ENCODE results near the gene HOMER3.
A peak's percentile ranks its signal among the peaks of the same experiment; 100 is the strongest.

Gene HOMER3

DNA sequence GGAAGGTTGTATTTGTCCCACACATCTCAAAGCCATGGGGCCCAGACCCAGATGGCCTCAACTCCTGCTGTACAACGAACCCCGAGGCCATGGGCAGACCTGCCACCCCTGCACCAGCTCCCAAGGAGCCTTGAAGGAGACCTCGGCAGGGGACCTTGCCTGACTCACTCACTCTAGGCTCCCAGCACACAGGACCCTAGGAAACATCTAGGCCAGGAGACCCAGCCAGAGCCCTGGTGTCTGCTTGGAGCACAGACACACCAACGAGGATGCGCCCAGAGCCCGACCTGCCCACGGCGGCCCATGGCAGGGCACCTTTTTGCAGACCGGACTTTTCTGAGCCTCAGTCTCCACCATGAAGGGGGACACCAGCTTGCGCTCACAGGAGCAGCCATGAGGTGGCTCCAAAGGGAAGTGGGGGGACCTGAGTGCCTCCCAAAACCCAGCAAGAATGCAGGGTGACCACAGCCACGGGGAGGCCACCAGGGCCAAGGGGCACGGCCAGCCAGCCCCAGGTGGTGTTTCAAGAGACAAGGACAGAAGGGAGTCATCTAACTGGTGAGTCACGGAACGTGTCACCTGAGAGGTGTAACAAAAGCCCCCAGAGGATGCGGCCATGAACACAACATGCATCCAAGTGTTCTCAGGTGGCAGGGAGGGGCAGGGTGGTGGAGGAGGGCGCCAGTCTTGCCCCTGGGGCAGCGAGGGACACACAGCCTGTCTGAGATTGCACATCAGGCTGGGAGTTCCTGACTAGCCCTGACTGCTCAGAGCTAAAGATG, 40.1 kb downstream of the HOMER3 start:
- peak; percentile 33 for DNase-seq (ENCODE audit: low spot score)

DNA sequence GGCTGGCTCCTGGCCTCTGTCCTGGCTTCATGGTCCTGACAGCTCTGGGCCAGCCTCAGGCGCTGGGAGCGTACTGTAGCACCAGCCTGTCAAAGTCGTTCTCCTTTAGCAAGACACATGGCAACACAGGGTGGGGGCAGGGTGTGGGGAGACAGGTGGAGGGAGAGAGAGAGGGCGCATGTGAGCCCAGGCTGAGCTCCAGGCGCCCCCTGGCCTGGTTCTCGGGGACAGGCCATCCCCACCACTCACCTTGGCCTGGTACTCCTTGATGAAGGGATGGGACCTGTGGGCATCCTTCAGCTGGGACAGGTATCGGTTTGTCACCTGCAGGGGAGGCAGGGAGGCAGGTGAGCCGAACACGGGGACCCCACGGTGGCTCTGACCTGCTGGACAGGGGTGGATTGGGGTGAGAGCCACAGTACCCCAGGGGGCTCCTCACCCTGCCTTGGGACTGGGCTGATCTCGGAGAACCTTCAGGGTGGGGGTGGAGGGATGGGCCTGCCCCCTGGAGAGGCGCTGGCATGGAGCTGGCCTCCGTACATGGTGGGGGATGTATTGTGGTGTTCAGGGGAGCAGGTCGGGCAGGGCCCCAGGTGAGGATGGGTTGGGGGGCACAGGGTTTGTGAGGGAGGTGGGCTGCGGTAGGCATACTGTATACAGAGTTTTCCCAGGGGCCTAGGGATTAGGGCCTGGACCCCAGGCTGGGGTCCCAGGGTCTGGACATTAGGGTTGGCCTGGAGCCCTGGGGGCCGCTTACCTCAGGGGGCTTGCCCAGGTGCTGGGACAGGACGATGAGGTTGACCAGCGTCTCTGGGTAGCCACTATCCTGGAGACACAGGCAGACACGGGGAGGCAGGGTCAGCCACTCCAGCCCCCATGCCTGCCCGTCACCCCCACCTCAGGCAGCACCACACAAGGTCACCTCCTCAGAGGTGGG, 41.1 kb downstream of the HOMER3 start:
- no peak for DNase-seq (ENCODE audit: low spot score)

DNA sequence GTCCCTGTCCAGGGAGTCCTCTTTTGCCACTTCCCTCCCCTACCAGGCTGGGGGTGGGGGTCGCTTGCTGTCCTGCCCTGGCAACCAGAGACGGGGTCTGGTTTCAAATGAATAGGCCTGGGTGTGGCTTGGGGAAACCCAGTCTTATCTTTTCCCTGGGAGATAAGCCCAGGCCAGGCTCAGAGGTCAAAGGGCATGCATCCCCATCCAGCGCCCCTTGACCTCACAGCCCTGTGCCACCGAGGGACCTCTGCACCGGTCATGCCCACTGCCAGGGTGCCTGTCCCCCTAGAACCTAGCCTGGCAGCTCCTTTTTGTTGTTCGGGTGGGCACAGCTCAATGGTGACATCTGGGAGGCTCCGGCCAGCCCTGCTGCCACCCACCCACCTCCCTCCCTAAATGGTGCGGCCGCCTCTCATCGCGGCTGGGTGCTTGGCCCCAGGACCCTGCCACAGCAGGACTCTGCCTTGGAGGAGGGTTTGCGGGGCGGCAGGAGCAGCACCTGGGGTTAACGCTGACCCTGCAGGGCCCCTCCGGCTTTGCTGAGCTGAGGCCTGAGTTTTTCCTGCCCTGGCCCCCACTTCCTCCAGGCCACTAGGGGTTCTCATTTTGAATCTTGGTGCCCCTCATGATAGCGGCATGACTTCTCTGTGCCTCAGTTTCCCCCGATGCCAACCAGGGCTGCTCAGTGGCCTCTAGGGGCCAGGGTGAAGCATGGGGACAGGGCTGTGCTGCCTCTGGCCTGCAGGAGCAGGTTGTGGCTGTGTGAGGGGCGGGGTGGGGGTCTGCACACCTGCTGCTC, 42.2 kb downstream of the HOMER3 start:
- DNase-seq (ENCODE audit: low spot score) = no peak

DNA sequence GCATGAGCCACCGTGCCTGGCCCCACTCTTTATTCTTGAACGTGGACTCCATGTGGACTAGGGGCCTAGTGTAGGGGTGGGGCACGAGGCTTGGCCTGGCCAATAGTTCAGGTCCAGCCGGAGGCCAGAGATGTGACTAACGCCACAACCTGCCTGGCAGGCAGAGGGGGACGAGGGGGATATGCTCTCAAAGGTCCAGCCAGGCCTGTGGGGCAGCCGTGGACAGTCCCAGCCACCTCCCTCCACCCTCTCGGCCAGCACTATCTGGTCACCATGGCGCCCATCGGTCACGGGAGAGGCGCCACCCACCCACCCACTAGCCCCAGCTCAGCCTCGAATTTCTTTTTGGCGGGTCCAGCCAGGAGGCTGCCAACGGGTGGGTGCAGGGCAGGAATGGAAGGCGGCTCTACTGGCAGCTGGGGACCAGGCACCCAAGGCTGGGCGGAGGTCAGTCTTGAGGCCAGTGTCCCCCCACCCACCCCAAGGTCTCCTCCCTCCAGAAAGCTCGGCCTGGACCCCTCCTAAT, 42.9 kb downstream of the HOMER3 start:
- no peak for DNase-seq (ENCODE audit: low spot score)

DNA sequence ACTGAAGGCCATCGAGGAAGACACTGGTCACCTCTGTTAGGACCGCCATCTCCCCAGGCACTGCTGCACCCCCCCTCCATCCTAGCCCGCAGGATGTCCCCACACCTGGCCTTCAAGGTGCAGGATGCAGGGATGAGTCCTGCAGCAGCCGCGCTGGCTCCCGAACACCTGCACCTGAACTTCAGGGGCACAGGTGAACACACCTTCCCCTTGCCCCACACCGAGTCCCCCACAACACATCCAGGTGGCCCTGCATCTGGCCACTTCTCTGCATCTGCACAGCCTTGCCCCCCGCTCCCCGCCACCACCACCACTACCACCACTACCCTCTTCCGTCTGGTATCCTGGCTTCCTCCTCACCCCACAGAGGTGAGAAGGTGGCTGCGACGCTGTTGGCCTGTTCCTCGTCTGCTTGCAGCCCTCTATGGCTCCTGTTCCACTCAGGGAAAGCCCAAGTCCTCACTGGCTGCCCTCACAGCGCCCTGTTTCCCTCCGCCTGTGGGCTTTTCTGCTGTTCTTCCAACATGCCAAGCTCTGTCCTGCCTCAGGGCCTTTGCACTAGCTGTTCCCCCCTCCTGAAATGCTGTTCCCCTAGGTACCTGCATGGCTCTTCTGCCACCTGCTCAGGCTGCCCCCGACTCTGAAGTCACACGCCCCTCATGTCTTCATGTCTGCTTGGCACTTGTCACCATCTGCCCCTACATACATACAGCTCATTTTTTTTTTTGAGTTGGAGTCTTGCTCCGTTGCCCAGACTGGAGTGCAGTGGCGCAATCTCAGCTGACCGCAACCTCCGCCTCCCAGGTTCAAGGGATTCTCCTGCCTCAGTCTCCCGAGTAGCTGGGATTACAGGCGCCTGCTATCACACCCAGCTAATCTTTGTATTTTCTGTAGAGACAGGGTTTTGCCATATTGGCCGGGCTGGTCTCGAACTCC, 43.7 kb downstream of the HOMER3 start:
- DNase-seq (ENCODE audit: low spot score) = no peak

DNA sequence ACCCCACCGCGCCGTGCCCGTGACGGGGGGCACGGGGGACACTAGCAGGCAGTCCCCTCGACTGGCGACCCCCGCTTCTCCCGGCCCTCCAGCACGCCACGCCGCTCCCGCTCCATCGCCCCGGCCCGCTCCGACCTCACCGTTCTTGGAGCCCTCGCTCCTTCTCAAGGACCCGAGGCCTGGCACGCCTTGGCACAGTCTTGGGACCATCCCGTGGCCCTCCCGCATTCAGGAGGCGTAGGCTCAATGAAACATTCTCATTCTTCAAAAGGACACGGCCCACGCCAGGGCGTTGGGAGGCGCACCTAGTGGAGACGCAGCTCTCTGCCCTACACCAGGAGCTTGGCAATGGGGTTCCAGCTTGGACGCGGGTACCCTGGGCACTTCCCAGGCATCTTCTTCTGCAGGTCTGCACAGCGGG, 44.6 kb downstream of the HOMER3 start:
- DNase-seq (ENCODE audit: low spot score) = peak; percentile 27

DNA sequence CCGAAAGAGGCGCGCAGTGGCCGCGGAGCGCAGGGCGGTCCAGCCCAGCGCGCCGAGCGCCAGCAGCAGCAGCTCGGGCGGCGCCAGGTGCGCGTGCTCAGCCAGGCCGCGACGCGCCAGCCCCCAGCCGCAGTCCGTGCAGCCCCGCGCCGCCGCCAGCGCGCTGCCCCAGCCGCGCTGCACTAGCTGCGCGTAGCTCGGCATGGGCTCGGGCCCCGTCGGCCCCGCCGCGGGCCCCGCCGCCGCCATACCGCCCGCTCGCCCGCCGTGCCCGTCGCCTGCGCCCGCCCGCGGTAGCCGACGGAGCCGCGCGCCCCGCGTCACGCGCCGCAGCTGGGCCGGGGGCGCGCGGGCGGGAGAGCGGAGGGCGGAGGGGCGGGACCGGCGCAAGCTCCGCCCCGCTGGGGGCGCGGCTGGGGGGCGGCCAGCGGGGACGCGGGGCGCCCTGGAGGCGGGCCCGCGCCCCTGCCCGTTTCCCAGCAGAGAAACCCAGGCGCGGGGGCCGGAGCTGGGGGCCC, 45.1 kb downstream of the HOMER3 start, which contains the start of gene CERS1:
Gene CERS1, minus strand, starts transcription at position 335 of the 518 bp plus-strand sequence. Its CDS starts 86 bp downstream, at position 249.
- DNase-seq (ENCODE audit: low spot score) = peak; percentile 34

DNA sequence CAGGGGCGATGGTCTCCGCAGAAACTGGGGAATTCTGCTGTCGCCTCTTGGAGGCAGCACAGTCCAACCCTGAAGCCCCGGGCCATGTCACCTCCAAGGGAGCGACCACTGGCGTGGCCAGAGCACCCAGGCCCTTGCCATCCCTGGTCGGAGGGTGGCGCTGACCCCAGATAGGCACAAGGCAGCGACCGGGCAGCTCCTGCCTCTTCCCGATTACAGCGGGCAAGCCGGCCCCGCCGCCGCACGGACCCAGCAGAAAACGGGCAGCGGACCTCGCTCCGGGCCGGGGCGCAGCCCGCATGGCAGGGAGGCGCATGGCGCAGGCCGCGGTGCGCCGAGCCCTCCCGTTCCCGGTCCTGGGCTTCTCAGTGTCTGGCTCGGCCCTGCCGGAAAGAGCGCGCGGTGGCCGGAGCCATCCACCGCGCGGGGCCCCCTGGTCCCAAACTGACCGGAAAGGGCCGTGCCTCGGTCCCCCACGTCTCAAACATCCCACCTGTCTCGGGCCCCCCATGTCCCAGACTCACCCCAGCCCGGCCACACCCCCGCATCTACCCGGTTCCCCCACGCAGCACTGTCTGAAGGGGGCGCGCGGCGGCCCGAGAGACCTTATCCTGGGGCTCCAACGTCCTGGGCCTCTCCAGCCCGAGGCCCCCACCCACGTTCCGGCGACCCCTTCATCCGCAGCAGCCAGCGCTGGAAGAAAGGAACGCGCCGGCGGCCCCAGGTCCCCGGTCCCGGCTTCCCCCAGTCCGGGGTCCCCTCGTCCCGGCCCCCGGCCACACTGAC, 45.8 kb downstream of the HOMER3 start:
- DNase-seq (ENCODE audit: low spot score) = peak; percentile 83

DNA sequence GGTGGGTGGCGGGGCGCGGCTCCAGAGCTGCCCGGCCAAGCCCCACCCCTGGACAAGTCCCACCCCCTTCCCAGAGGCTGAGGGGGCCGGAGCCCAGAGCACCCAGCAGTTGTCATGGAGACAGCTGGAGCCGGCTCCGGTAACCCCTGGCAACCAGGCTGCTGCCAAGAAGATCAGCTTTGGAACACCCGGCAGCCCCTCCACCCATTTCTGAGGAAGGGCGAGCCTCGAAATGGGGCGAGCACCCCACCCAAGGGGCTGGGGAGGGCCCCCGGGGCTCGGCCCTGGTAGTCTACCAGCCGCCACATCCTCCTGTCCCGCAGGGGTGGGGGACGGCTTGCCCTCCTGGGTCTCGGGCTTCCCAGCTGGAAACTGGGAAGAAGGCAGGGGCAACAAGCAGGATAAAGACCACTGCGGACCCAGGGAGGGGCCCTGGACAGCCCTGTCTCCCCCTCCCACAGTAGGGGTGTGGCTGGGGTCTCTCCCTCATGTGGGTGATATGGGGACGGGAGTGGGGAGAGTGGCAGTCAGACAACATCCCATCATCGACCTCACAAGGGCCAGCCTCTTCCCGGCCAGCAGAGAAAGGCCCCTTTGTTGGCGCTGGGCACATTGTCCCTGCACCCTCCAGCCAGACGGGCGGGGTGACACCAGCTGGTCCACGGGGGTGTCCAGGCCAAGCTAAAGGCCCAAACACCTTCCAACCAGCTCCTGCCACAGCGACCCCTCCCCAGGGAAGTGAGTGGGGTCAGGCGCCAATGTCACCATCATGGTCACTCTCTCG, 46.6 kb downstream of the HOMER3 start:
- DNase-seq (ENCODE audit: low spot score) = no peak

DNA sequence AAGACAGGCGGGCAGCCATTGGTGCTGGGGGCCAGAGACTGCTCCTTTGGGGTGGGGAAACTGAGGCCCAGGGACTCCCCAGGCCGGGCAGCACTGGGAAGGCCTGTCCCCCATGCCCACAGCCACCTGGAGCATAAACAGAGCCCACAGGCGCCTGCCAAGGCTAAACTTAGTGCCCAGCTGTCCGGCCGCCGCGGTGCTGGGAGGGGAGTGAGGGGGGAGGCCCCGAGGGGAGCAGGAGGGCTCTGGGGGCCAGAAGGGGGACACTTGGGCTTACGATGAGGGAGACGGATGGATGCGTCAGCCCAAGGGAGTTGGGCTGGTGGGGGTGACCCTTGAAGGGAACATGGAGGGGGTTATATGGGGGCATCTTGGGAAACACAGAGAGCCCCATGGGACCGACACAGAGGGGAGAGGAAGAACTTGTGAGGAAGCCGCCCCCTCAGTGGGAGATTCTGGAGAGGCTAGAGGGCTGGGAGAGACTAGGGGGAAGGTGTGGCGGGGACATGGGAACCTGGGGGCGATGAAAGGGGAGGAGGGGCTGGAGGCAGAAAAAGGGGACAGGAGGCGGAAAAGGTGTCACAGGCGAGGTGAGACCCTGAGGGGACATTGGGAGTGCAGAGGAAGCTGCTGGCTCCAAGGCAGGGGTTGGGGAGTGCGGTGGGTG, 47.3 kb downstream of the HOMER3 start:
- no peak for DNase-seq (ENCODE audit: low spot score)

DNA sequence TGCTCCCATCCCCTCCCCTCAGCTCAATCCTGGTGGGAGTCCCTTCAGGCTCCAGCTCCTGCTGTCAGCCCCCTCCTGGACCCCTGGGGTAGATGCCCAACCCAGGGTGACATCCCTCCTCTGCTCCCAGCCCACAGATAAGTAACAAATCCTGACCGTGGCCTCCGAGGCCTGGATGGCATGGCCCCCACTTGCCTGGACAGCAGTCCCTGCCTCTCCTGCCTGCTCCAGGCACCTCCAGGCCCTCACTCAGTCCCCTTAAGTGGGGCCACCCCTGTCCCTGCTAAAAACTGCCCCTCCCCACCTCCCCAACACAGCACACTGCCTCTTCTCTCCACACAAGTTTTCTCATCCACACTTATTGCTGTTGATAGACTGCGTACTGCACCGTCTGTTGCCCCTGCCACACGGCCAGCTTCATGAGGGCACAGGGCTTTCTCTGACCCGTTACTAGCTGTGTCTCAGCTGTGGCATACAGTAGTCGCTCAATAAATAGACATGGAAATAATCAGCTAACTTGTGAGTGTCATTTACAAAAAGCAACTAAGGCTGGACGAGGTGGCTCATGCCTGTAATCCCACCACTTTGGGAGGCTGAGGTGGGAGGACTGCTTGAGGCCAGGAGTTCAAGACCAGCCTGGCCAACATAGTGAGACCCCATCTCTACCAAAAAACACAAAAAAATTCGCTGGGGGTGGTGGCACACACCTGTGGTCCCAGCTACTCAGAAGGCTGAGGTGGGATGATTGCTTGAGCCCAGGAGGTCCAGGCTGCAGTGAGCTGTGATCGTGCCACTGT, 50.9 kb downstream of the HOMER3 start:
- no peak for DNase-seq (ENCODE audit: low spot score)

DNA sequence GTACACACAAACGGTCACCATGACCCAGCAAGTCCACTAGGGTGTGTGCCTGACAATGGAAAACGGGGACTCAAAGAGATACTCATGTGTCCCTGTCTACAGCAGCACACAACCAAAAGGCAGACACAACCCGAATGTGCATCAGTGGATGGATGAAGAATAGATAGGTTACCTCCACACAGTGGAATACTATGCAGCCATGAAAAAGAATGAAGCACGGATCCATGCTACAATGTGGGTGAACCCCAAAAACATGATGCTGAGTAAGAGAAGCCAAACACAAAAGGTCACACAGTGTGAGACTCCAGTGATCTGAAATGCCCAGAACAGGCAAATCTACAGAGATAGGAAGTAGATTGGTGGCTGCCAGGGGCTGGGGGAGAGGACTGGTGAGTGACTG, 54.0 kb downstream of the HOMER3 start:
- DNase-seq (ENCODE audit: low spot score) = no peak

DNA sequence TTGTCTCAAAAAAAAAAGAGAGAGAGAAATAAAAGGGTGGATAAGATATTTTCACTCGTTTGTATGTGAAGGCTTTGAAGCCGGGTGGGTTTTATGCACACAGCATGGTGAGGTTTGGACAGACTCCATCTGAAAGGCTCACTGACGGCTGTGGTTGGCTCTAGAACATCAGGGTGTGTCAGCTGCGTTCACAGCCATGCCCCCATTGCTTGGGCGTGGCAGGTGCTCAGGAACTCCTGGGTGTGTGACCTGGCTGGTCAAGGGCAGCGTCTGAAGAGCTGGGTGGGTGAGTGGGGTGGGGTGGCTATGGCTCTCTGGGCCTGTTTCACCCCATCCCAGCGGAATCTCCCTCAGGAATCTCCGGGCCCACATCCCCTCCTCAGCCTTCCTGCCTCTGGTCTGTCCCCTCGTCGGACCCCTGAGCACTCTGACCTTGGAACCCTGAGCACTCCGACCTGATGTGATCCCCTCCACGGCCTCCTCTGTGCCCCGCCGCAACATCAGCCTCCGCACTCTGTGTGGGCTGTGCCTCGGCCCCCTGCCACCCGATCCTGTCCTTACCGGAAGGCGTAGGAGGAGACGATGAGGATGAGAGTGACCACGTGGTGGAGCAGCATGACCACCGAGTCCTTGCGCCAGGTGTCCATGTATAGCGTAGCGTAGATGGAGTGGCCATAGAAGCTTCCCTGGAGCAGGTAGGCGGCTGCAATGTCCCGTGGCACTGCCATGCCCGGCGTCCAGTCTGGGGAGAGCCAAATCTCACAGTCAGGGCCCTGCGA, 57.3 kb downstream of the HOMER3 start:
- peak; percentile 80 for DNase-seq (ENCODE audit: low spot score)

DNA sequence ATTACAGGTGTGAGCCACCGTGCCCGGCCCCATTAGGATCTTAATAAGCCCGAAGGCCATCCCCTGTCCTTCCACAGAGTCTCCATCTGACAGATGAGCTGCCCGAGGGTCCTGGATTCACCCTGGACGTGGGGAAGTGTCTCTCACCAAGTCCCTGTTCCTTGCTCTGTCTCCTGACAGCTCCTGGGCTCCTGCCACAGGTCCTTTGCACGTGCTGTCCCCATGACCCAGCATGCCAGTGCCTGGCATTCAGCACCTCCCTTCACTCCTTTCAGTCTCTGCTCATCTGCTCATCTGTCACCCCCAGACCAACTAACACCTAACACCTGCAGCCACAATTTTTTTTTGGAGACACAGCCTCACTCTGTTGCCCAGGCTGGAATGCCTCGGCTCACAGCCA, 59.5 kb downstream of the HOMER3 start:
- DNase-seq (ENCODE audit: low spot score) = no peak

DNA sequence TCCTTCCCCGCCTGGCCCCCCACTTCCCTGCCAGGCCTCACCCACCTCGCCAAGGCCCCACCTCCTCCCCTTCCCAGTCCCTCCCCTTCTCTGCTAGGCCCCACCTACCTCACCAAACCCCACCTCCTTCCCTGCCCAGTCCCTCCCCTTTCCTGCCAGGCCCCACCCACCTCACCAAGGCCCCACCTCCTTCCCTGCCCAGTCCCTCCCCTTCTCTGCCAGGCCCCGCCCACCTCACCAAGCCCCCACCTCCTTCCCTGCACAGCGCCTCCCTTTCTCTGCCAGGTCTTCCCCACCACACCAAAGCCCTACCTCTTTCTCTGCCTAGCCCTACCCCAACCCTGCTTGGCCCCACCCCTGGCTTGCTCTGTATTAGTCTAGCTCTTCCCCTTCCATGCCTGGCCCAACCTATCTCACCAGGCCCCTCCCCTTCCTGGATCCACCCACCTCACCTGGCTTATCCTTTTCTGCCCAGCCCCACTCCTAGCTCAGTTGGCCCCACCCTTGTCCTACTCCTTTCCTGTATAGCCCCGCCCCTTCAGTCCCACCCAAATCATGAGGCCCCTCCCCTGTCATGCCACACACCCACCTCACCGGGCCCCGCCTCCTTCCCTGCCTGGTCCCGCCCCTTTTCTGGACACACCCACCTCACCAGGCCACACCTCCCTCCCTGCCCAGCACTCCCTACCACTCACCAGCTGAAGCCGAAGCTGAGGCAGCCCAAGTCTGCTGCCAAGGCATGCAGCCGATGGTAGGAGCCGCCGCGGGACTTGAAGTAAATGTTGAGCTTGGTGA, 61.2 kb downstream of the HOMER3 start:
- DNase-seq (ENCODE audit: low spot score) = peak; percentile 77

Measured in SW480 (cell line).